Measurements from ENCODE around the gene GNAI2.

The GNAI2 gene

DNA sequence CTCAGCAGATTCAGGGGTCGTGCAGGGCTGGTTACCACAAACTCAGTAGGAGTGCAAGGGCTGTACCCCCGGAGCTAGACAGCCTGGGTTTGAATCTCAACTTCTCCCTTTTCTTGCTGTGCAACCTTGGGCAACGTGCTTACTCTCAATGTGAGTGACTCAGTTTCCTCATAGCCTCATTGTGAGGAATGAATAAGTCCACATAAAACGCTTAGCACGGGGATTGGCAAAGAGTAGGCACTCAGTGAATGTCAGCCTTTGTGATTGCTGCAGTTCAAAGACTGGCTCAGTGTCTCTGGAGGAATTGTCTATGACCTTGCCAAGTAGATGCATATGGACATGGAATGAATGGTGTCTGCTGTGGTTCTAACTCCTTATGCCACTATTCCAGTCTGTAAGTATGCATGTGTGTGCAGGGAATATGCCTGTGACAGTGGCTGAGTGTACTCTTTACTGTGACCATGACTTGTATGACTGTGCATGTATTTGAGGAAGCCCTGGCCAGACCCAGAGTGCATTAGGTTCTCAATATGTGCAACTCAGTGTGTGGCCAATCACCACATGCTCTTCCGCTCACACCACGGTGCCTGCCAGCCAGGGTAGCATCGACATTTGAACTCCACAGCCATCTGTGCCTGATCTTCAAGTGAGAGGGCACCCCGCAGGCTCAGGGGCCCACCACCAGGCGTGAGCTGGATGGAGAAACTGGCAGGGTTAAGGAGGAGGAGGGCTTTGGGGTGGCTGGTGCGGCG, 64.1 kb downstream of the GNAI2 start:
- DNase-seq = no peak

DNA sequence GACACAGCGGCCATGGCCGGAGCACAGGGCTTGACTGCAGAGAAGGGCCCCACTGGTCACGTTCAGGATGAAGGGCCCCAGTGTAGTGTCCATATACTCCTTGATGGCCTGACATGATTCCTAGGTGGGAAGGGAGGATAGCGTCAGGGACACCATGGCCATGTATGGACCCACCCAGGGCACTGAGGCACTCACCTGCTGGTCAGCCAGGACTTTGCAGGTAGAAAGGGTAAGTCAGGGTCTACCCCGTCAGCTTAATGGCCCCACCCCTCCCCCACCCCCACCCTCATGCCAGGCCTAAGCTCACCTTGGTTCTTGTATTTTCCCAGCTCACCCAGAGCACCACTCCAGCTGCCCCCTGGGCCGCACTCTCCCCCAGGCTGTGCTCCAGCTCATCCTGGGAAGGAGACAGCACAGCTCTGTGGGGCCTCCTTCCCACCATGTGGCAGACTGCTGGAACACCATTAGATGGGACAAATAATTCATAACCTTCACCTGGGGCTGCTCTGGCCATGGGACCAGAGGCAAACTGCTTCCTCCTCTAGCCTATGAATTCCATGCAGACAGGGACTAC, 64.8 kb downstream of the GNAI2 start:
- no peak for DNase-seq

DNA sequence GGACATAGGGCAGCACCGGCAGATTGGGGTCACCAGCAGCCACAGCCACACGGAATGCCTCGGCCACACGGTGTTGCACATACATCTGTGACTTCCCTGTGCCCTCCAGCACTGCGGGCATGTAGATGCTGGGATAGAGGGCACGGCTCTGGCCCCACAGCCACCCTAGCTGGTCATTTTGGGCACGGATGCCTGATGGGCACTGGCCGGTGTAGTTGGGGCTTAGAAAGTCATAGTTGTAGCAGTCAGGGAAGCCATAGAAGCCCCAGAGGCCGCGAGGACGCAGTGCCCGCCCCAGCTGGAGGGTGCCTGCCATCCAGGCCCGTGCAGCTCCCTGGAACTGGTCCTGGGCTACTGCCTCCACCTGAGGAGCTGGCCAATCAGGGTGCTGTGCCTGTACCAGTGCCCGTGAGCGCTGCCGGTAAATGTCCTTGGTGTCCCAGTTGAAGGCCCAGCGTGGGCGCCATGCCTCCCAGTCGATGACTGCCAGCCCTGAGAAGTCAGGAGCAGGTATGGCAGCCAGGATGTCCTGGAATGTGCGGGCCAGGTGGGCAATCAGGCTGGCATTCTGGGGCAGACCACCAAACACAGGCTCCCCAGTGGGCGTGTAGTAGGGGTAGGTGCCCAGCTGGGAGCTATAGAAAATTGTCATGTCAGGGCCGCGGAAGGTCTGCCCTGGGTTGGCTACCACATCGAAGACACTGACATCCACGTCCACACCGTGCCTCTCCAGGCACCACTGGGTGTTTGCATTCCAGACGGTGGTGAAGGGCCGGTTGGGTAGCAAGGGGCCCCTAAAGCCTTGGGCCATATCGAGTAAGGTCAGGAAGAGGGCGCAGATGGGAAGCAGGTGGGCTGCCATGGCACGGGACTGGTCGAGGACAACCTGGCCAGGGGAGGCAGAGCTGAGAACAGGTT, 66.3 kb downstream of the GNAI2 start:
- no peak for DNase-seq

DNA sequence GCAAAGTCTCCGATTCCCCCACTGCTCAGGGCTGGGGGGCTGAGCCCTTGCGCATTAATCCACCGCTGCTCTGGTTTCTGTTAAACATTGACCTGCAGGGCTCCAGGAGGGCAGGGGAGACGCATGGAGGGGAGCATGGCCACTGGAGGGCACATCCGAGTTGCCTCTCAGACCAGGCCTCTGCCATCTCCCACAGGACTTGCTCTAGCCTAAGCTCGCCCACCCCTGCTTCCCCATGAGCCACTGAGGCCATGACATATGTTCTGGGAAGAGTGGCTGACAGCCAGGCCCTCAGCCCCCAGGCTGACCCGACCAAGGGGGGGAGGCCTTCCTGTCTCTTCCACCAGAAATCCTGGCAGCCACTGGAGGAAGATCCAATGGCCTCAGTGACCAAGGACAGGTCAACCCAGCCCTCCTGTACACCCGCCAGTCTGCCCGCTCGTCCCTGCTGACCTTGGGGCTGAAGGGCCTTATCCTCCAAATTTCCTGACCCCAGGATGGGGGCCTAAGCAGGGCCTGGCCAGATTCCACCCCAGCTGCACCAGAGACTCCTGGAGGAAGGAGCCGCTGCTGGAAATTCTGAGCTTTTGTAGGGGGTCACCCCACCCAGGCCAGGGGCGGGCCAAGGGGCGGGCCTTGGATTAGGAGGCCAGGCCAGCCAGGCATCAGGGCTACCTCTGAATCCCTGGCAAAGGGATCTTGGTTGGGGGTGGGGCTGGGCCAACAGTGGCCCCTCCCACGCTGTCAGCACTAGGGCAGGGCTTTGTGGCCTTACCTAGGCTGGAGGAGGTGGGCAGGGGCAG, 67.2 kb downstream of the GNAI2 start, which contains the start of gene HYAL1:
Gene HYAL1 (minus strand): TSS at position 562 of the 803 bp plus-strand sequence. CDS start 618 bp downstream, outside the sequence.
- DNase-seq = no peak

DNA sequence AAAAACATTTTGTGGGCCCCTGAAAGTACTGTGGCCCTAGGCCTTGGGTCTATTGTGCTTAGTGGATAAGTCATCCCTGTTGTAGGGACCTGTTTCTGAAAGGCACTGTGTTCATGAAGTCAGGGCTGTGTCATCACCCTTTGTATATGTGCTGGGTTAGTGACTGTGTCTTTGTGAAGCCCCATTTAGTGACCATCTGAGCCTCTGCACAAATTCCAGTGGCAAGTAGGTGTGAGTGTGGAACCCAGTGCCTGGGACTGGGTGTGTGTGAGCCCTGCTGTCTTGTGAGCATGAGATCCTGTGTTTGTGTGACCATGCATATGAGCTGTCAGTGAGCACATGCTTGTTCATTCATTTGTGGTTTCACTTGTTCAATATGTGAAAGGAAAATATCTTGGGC, 68.6 kb downstream of the GNAI2 start:
- no peak for DNase-seq
